ENCODE data around the gene G6PC1.
"Not testable (repeated sequence)": the region's sequence is repeated elsewhere in the genome, so short reads cannot be mapped to it uniquely, and the experiment has no call there.

Gene G6PC1

DNA sequence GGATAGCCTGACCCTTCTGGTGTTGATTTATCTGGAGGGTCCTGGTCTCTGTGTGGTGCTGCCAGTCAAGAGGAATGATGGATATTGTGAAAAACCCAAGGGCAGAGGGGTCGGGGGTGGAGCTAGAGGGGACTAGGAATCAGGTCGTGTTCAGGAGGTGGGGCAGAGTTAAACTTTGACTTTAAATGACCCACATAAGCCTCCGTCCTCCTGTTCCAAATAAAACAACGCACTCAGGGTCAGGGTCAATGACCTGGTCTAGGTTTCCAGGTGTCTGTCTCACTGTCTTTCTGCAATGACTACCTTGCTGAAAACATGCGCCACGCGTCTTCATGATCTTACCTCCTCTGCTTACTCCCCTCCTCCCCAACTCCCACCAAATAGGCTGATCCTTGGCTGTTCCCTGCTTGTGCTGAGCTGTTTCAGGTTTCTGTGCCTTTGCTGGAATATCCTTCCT, 34.9 kb upstream of the G6PC1 start:
- Histone ChIP-seq H3K9ac (ENCODE audit: low read depth, low read length) (no peak overlapping the region), H3K27me3 (ENCODE audit: insufficient read depth, low read length) (no peaks in the 10 kb centered on the region), H3K4me3 (ENCODE audit: low read length) (no peak overlapping the region), H3K4me1 (ENCODE audit: insufficient read depth, low read length) (no peaks in the 10 kb centered on the region), H3K36me3 (ENCODE audit: insufficient read depth, low read depth, low read length) (no peaks in the 10 kb centered on the region), H3K27ac (ENCODE audit: low read length) (no peak overlapping the region), H3K9me3 (ENCODE audit: insufficient read depth, low read depth, low read length) (peaks cover 3% of the 10 kb centered on the region; the same call in 1 of the 2 replicates)

- H3K27ac ChIP-seq (ENCODE audit: low read length), result no peak overlapping the region
- peaks cover 5% of the 10 kb centered on the region; the same call in 1 of the 2 replicates for H3K9me3 ChIP-seq (ENCODE audit: insufficient read depth, low read depth, low read length)
- H3K36me3 ChIP-seq (ENCODE audit: insufficient read depth, low read depth, low read length), result no peaks in the 10 kb centered on the region
- H3K9ac ChIP-seq (ENCODE audit: low read depth, low read length), result no peak overlapping the region
- no peaks in the 10 kb centered on the region for H3K27me3 ChIP-seq (ENCODE audit: insufficient read depth, low read length)
- H3K4me1 ChIP-seq (ENCODE audit: insufficient read depth, low read length), result no peaks in the 10 kb centered on the region
- no peak overlapping the region for H3K4me3 ChIP-seq (ENCODE audit: low read length)
These were observed 34.4 kb upstream of the G6PC1 start for GRCh38 chr17:42866216-42866615.

DNA sequence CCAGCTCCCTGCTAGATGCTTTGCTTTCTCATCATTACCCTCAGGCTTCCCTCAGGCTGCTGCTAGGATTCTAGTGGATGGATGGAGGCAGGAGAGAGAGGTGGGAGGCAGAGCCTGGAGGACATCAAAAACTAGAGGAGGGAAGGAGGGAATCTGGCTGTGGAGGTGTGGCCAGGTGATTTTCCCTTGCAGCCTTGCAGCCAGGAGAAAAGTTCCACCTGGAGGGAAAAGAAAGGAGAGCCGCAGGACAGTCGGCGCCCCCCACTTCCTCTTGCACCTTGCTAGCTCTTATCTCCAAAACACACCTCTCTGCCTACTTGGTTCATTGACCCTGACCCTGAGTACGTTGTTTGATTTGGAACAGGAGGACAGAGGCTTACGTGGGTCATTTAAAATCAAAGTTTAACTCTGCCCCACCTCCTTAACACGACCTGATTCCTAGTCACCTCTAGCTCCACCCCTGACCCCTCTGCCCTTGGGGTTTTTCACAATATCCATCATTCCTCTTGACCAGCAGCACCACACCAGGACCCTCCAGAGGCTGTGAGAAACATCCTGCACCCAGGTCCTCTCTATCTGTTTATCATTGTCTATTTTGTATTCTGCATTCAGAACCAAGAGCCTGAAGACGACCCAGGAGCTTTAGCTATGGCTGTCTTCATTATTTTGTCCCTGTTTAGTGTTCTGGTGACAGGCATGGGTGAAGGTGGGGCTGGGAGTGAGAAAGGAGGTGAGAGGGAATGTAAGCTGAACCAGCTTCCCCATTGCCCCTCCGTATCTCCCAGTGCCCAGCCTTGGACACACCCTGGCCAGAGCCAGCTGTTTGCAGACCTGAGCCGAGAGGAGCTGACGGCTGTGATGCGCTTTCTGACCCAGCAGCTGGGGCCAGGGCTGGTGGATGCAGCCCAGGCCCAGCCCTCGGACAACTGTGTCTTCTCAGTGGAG, 33.7 kb upstream of the G6PC1 start:
- Histone ChIP-seq H3K4me3 (ENCODE audit: low read length) (no peak overlapping the region), H3K9me3 (ENCODE audit: insufficient read depth, low read depth, low read length) (peaks cover 5% of the 10 kb centered on the region; the same call in 1 of the 2 replicates), H3K27me3 (ENCODE audit: insufficient read depth, low read length) (no peaks in the 10 kb centered on the region), H3K27ac (ENCODE audit: low read length) (no peak overlapping the region), H3K9ac (ENCODE audit: low read depth, low read length) (no peak overlapping the region), H3K36me3 (ENCODE audit: insufficient read depth, low read depth, low read length) (no peaks in the 10 kb centered on the region), H3K4me1 (ENCODE audit: insufficient read depth, low read length) (no peaks in the 10 kb centered on the region)

- H3K4me3 ChIP-seq (ENCODE audit: low read length); H3K9me3 ChIP-seq (ENCODE audit: insufficient read depth, low read depth, low read length); H3K4me1 ChIP-seq (ENCODE audit: insufficient read depth, low read length); H3K36me3 ChIP-seq (ENCODE audit: insufficient read depth, low read depth, low read length); H3K9ac ChIP-seq (ENCODE audit: low read depth, low read length); H3K27me3 ChIP-seq (ENCODE audit: insufficient read depth, low read length); H3K27ac ChIP-seq (ENCODE audit: low read length): not testable (repeated sequence)
These were observed 32.8 kb upstream of the G6PC1 start for GRCh38 chr17:42867694-42868261.

GRCh38 chr17:42868338-42868737, 32.3 kb upstream of the G6PC1 start:
- peaks cover 5% of the 10 kb centered on the region; the same call in 1 of the 2 replicates for H3K9me3 ChIP-seq (ENCODE audit: insufficient read depth, low read depth, low read length)
- H3K4me1 ChIP-seq (ENCODE audit: insufficient read depth, low read length), result no peaks in the 10 kb centered on the region
- no peaks in the 10 kb centered on the region for H3K27me3 ChIP-seq (ENCODE audit: insufficient read depth, low read length)
- no peak overlapping the region for H3K27ac ChIP-seq (ENCODE audit: low read length)
- no peak overlapping the region for H3K9ac ChIP-seq (ENCODE audit: low read depth, low read length)
- no peaks in the 10 kb centered on the region for H3K36me3 ChIP-seq (ENCODE audit: insufficient read depth, low read depth, low read length)
- H3K4me3 ChIP-seq (ENCODE audit: low read length), result no peak overlapping the region

DNA sequence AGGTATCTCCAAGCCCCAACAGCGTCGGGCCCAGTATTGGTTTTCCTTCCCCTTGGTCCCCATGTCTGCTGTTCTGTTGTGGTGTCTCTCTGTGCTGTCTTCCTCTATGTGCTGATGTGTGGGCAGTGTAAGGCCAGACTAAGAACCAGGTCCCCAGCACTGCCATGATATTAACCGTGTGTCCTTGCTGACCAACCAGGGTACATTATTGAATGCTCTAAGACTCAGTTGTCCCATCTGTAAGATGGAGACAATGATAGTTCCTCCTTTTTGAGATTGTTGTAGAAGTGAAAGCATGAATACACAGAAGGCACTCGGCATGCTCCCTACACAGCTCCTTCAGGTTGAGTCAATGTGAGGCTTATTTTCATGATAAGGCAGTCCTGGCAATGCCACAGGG, 29.0 kb upstream of the G6PC1 start:
- H3K27ac ChIP-seq (ENCODE audit: low read length), result no peak overlapping the region
- no peaks in the 10 kb centered on the region for H3K4me1 ChIP-seq (ENCODE audit: insufficient read depth, low read length)
- H3K4me3 ChIP-seq (ENCODE audit: low read length), result no peak overlapping the region
- H3K27me3 ChIP-seq (ENCODE audit: insufficient read depth, low read length), result no peaks in the 10 kb centered on the region
- H3K9me3 ChIP-seq (ENCODE audit: insufficient read depth, low read depth, low read length), result peaks cover 5% of the 10 kb centered on the region; the same call in 1 of the 2 replicates
- H3K9ac ChIP-seq (ENCODE audit: low read depth, low read length), result no peak overlapping the region
- no peaks in the 10 kb centered on the region for H3K36me3 ChIP-seq (ENCODE audit: insufficient read depth, low read depth, low read length)

DNA sequence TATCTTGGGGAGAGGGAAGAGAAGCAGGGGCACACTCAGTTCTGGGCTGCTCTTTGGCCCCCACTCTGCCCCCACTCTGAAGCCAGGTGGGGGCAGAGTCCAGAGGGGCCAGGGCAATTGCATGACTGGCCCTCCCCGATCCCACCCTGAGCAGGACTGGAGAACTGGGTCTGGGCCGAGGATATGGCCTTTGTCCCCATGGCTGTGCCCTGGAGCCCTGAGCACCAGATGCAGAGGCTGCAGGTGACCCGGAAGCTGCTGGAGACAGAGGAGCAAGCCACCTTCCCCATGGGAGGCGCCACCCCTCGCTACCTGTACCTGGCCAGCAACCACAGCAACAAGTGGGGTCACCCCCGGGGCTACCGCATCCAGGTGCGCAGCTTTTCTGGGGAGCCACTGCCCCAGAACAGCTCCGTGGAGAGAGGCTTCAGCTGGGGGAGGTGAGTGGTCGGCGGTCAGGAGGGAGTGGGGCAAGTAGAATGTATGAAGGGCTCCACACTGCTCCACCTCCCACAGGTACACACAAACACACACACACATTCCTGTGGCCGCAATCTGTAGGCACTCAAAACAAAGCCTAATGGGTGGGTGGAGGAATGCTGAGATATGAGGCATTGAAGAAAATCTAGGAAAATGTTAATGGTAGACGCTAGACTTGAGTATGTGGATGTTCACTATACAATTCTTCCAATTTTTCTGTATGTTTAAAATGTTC, 28.2 kb upstream of the G6PC1 start:
- Histone ChIP-seq H3K9ac (ENCODE audit: low read depth, low read length) (no peak overlapping the region), H3K9me3 (ENCODE audit: insufficient read depth, low read depth, low read length) (peaks cover 5% of the 10 kb centered on the region; the same call in 1 of the 2 replicates), H3K4me1 (ENCODE audit: insufficient read depth, low read length) (no peaks in the 10 kb centered on the region), H3K27me3 (ENCODE audit: insufficient read depth, low read length) (peaks cover 8% of the 10 kb centered on the region), H3K4me3 (ENCODE audit: low read length) (no peak overlapping the region), H3K27ac (ENCODE audit: low read length) (no peak overlapping the region), H3K36me3 (ENCODE audit: insufficient read depth, low read depth, low read length) (no peaks in the 10 kb centered on the region)

DNA sequence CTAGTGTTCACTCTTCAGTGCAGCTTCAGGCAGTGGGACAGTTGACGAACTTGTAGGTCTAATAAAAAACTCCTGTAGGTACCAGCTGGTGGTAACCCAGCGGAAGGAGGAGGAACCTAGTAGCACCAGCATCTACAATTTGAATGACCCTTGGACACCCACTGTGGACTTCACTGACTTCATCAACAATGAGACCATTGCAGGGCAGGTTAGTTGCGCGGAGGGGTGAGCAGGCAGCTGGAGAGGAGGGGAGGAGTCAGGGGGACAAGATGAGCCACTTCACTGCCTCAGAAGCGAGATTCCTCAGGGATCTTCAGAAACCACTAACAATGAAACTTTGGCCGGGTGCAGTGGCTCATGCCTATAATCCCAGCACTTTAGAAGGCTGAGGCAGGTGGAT, 27.3 kb upstream of the G6PC1 start:
- Histone ChIP-seq H3K4me3 (ENCODE audit: low read length) (no peak overlapping the region), H3K27me3 (ENCODE audit: insufficient read depth, low read length) (peaks cover 17% of the 10 kb centered on the region), H3K27ac (ENCODE audit: low read length) (no peak overlapping the region)

DNA sequence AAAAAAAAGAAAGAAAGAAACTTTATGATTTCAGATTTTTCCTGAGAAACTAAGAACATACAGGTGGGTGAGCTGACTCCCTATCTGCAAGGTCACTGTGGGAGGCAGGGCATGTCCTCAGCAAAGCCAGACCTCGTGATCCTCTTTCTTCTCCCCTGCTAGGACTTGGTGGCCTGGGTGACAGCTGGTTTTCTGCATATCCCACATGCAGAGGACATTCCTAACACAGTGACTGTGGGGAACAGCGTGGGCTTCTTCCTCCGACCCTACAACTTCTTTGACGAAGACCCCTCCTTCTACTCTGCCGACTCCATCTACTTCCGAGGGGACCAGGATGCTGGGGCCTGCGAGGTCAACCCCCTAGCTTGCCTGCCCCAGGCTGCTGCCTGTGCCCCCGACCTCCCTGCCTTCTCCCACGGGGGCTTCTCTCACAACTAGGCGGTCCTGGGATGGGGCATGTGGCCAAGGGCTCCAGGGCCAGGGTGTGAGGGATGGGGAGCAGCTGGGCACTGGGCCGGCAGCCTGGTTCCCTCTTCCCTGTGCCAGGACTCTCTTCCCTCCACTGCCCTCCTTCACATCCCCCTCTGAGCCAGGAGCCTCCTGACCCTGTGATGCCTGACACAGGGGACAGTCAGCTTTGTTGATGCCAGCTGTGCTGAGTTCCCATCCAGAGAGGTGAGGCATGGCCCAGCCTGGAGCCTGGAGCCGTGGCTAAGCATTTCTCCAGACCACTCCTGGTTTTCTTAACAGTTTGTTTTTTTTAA, 26.5 kb upstream of the G6PC1 start:
- H3K27me3 ChIP-seq (ENCODE audit: insufficient read depth, low read length), result peaks cover 25% of the 10 kb centered on the region
- H3K9me3 ChIP-seq (ENCODE audit: insufficient read depth, low read depth, low read length); H3K4me3 ChIP-seq (ENCODE audit: low read length); H3K27ac ChIP-seq (ENCODE audit: low read length); H3K9ac ChIP-seq (ENCODE audit: low read depth, low read length); H3K4me1 ChIP-seq (ENCODE audit: insufficient read depth, low read length); H3K36me3 ChIP-seq (ENCODE audit: insufficient read depth, low read depth, low read length): not testable (repeated sequence)

More for the DNA sequence above, 27.3 kb upstream of the G6PC1 start:
- Histone ChIP-seq H3K9me3 (ENCODE audit: insufficient read depth, low read depth, low read length) (peaks cover 5% of the 10 kb centered on the region; the same call in 1 of the 2 replicates), H3K4me1 (ENCODE audit: insufficient read depth, low read length) (peaks cover 1% of the 10 kb centered on the region; the same call in 1 of the 2 replicates), H3K9ac (ENCODE audit: low read depth, low read length) (no peak overlapping the region), H3K36me3 (ENCODE audit: insufficient read depth, low read depth, low read length) (no peaks in the 10 kb centered on the region)

DNA sequence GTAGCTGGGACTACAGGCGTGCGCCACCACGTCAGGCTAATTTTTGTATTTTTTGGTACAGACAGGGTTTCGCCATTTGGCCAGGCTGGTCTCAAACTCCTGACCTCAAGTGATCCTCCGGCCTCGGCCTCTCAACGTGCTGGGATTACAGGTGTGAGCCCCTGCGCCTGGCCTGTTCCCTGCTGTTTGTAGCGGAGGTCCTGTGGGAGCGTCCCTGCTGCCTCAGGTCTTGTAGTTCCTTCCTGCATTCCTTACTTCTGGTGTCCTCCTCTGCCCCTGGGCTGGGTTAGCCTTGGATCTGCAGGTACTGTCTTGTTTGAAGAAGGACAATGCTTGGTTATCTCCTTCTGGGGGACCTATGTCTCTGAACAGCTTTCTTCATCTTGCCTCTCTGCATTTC, 23.6 kb upstream of the G6PC1 start:
- Histone ChIP-seq H3K9me3 (ENCODE audit: insufficient read depth, low read depth, low read length) (no peaks in the 10 kb centered on the region), H3K4me1 (ENCODE audit: insufficient read depth, low read length) (peaks cover 5% of the 10 kb centered on the region; the same call in 1 of the 2 replicates), H3K4me3 (ENCODE audit: low read length) (no peak overlapping the region), H3K27me3 (ENCODE audit: insufficient read depth, low read length) (peaks cover 35% of the 10 kb centered on the region), H3K36me3 (ENCODE audit: insufficient read depth, low read depth, low read length) (no peaks in the 10 kb centered on the region), H3K9ac (ENCODE audit: low read depth, low read length) (no peak overlapping the region), H3K27ac (ENCODE audit: low read length) (no peak overlapping the region)

Measured in iPS-20b (cell line).